HEK293 (cell line): ENCODE results near the gene CRTC2.

Experiments used
- CTCF ChIA-PET: fragments of 350-600 bp; formaldehyde crosslinking; extraction: SDS; loops from one replicate; lab custom pipeline; 2021; ENCODE audit warnings: antibody characterized with exemption; lab: Yijun Ruan, JAX
- POLR2A ChIA-PET: fragments of 300-600 bp; formaldehyde crosslinking; extraction: SDS; loops from one replicate; lab custom pipeline; 2020; ENCODE audit warnings: antibody characterized with exemption, inconsistent platforms; lab: Yijun Ruan, JAX
- H3K27ac ChIP-seq: fragments of 200-500 bp; sonication (Bioruptor generic); 2 replicates; pipeline ENCODE4 v1.5.1; 2014; ENCODE audit warnings: low read depth, low read length, control low read depth, inconsistent platforms; ENCODE audit errors: extremely low read depth
- H3K36me3 ChIP-seq, 2 experiments: fragments of 200-500 bp in 1 of 2; sonication (Bioruptor generic) in 1 of 2; 1 replicate in 1 of 2; 2 replicates in 1 of 2; pipeline ENCODE4 v1.5.1; 2014 to 2017; ENCODE audit warnings: inconsistent platforms in 2 of 2, low read length in 2 of 2; ENCODE audit not compliant: control insufficient read depth in 2 of 2, insufficient read depth in 1 of 2
- H3K4me1 ChIP-seq: fragments of 200-500 bp; sonication (Bioruptor generic); 2 replicates; pipeline ENCODE4 v1.5.1; 2014; ENCODE audit warnings: mild to moderate bottlenecking, low read length, inconsistent platforms; ENCODE audit not compliant: control insufficient read depth, insufficient read depth
- H3K4me3 ChIP-seq: 2 replicates; pipeline ENCODE4 v1.5.1; 2011; ENCODE audit warnings: low read depth, mild to moderate bottlenecking, control low read depth, low read length, moderate library complexity
- H3K9me3 ChIP-seq: fragments of 200-500 bp; sonication (Bioruptor generic); 2 replicates; pipeline ENCODE4 v1.5.1; 2014; ENCODE audit warnings: low read depth, low read length, inconsistent platforms; ENCODE audit not compliant: control insufficient read depth, insufficient read depth
- GLI2 ChIP-seq: fragments of 450-650 bp; formaldehyde crosslinking; IDR thresholded peaks from 2 replicates; pipeline ENCODE4; 2017; ENCODE audit warnings: missing biosample characterization, missing genetic modification characterization, low read depth, borderline replicate concordance
- IKZF3 ChIP-seq: fragments of 450-650 bp; IDR thresholded peaks from 2 replicates; pipeline ENCODE4 v1.5.0; 2018; ENCODE audit warnings: missing biosample characterization, mild to moderate bottlenecking, missing genetic modification characterization, moderate library complexity
- KLF9 ChIP-seq: fragments of 450-650 bp; formaldehyde crosslinking; IDR thresholded peaks from 2 replicates; pipeline ENCODE4 v1.5.1; 2016; ENCODE audit warnings: missing biosample characterization, missing genetic modification characterization, low read depth
- PATZ1 ChIP-seq: fragments of 450-650 bp; formaldehyde crosslinking; IDR thresholded peaks from 2 replicates; pipeline ENCODE4 v1.5.1; 2016; ENCODE audit warnings: missing biosample characterization, missing genetic modification characterization
- REPIN1 ChIP-seq: fragments of 450-650 bp; formaldehyde crosslinking; IDR thresholded peaks from 2 replicates; pipeline ENCODE4 v1.5.1; 2017; ENCODE audit warnings: missing biosample characterization, missing genetic modification characterization, low read depth
- SCRT2 ChIP-seq: fragments of 450-650 bp; formaldehyde crosslinking; IDR thresholded peaks from 2 replicates; pipeline ENCODE4 v1.5.1; 2016; ENCODE audit warnings: missing biosample characterization, missing genetic modification characterization
- WT1 ChIP-seq: fragments of 450-650 bp; formaldehyde crosslinking; IDR thresholded peaks from 2 replicates; pipeline ENCODE4 v1.5.1; 2016; ENCODE audit warnings: missing biosample characterization, missing genetic modification characterization
- ZBTB11 ChIP-seq: fragments of 450-650 bp; formaldehyde crosslinking; conservative IDR thresholded peaks from 2 replicates; pipeline ENCODE4 v1.5.1; 2016; ENCODE audit warnings: low read depth, missing biosample characterization, missing genetic modification characterization
- ZFP3 ChIP-seq: fragments of 450-650 bp; formaldehyde crosslinking; IDR thresholded peaks from 2 replicates; pipeline ENCODE4 v1.5.1; 2016; ENCODE audit warnings: low read depth, missing biosample characterization, missing genetic modification characterization
- ZNF133 ChIP-seq: fragments of 450-650 bp; formaldehyde crosslinking; IDR thresholded peaks from 2 replicates; pipeline ENCODE4 v1.5.1; 2016; ENCODE audit warnings: missing biosample characterization, missing genetic modification characterization
- ZNF155 ChIP-seq: fragments of 450-650 bp; formaldehyde crosslinking; IDR thresholded peaks from 2 replicates; pipeline ENCODE4 v1.5.1; 2016; ENCODE audit warnings: missing biosample characterization, missing genetic modification characterization
- ZNF169 ChIP-seq: fragments of 450-650 bp; formaldehyde crosslinking; IDR thresholded peaks from 2 replicates; pipeline ENCODE4 v1.5.1; 2016; ENCODE audit warnings: missing biosample characterization, missing genetic modification characterization
- ZNF211 ChIP-seq: fragments of 450-650 bp; formaldehyde crosslinking; IDR thresholded peaks from 2 replicates; pipeline ENCODE4 v1.5.1; 2016; ENCODE audit warnings: low read depth, missing biosample characterization, missing genetic modification characterization
- ZNF324 ChIP-seq: fragments of 450-650 bp; formaldehyde crosslinking; IDR thresholded peaks from 2 replicates; pipeline ENCODE4 v1.5.1; 2016; ENCODE audit warnings: missing biosample characterization, missing genetic modification characterization
- ZNF362 ChIP-seq: fragments of 450-650 bp; formaldehyde crosslinking; IDR thresholded peaks from 2 replicates; pipeline ENCODE4 v1.5.1; 2016; ENCODE audit warnings: missing biosample characterization, missing genetic modification characterization
- ZNF449 ChIP-seq: fragments of 450-650 bp; formaldehyde crosslinking; IDR thresholded peaks from 2 replicates; pipeline ENCODE4 v1.5.1; 2017; ENCODE audit warnings: missing biosample characterization, mild to moderate bottlenecking, missing genetic modification characterization, moderate library complexity
- ZNF513 ChIP-seq: fragments of 450-650 bp; IDR thresholded peaks from 2 replicates; pipeline ENCODE4 v1.5.1; 2018; ENCODE audit warnings: missing biosample characterization, missing genetic modification characterization
- ZNF514 ChIP-seq: fragments of 450-650 bp; formaldehyde crosslinking; IDR thresholded peaks from 2 replicates; pipeline ENCODE4 v1.5.1; 2016; ENCODE audit warnings: missing biosample characterization, missing genetic modification characterization
- ZNF639 ChIP-seq: fragments of 450-650 bp; formaldehyde crosslinking; IDR thresholded peaks from 2 replicates; pipeline ENCODE4 v1.5.1; 2016; ENCODE audit warnings: missing biosample characterization, missing genetic modification characterization
- ZNF701 ChIP-seq: fragments of 450-650 bp; formaldehyde crosslinking; IDR thresholded peaks from 2 replicates; pipeline ENCODE4 v1.5.1; 2016; ENCODE audit warnings: missing biosample characterization, missing genetic modification characterization
- ZNF777 ChIP-seq: fragments of 450-650 bp; formaldehyde crosslinking; IDR thresholded peaks from 2 replicates; pipeline ENCODE4 v1.5.1; 2017; ENCODE audit warnings: missing biosample characterization, missing genetic modification characterization, borderline replicate concordance
- ZNF791 ChIP-seq: fragments of 450-650 bp; formaldehyde crosslinking; IDR thresholded peaks from 2 replicates; pipeline ENCODE4 v1.5.1; 2016; ENCODE audit warnings: missing biosample characterization, missing genetic modification characterization
- ZNF792 ChIP-seq: fragments of 450-650 bp; formaldehyde crosslinking; IDR thresholded peaks from 2 replicates; pipeline ENCODE4 v1.5.1; 2016; ENCODE audit warnings: missing biosample characterization, missing genetic modification characterization
- ZNF830 ChIP-seq: fragments of 450-650 bp; IDR thresholded peaks from 2 replicates; pipeline ENCODE4 v1.5.0; 2018; ENCODE audit warnings: missing biosample characterization, missing genetic modification characterization, low read depth, mild to moderate bottlenecking, moderate library complexity
- ZNF843 ChIP-seq: fragments of 450-650 bp; formaldehyde crosslinking; IDR thresholded peaks from 2 replicates; pipeline ENCODE4 v1.5.1; 2016; ENCODE audit warnings: missing biosample characterization, missing genetic modification characterization

The CRTC2 gene

GRCh38 chr1:153958111-153958960 lies at the start of gene CRTC2:
Gene CRTC2, minus strand, starts transcription at chr1:153958612. Its CDS starts 115 bp downstream, at chr1:153958497.
- Histone ChIP-seq H3K4me1 (peaks cover 13% of the 10 kb centered on the region; the same call in 1 of the 2 replicates), H3K4me3 (peak within 1 kb of the TSS; percentile 89), H3K9me3 (no peaks in the 10 kb centered on the region), H3K27ac (peak within 1 kb of the TSS; percentile 90), H3K36me3 (peaks cover 0 to 54% of the 10 kb centered on the region in 2 experiments; a peak in 2 of 3 replicates)
- ChIA-PET CTCF (interaction anchor here (0.6 to 1.3 kb wide), 5 partner anchors 11 to 1938 kb away, joined by 3 to 4 read pairs (median 3); partner anchors contain the start of genes DENND4B and RAB13), POLR2A (interaction anchor here (0.6 to 2.0 kb wide), 13 partner anchors 9 to 367 kb away, joined by 3 to 32 read pairs (median 5); partner anchors contain the start of genes ATP8B2, CREB3L4, DENND4B and JTB)
- TF ChIP-seq ZNF777 (tag by site-specific recombination) (0 out of 2 replicates have a peak, but pooled peaks have one; percentile 53), ZNF843 (tag by site-specific recombination) (peak; percentile 29; the same call in 1 of the 2 replicates), ZNF639 (no peak), ZNF791 (no peak), ZNF830 (tag by site-specific recombination) (no peak), ZNF324 (tag by site-specific recombination) (peak; percentile 87; the same call in 1 of the 2 replicates), REPIN1 (tag by site-specific recombination) (no peak), KLF9 (peak; percentile 95), ZNF362 (tag by site-specific recombination) (no peak), ZNF514 (no peak), ZNF701 (tag by site-specific recombination) (no peak), ZNF792 (tag by site-specific recombination) (peak; percentile 78; the same call in 1 of the 2 replicates), ZNF211 (tag by site-specific recombination) (no peak), ZNF155 (tag by site-specific recombination) (no peak), ZBTB11 (tag by site-specific recombination) (peak; percentile 80), ZNF449 (tag by site-specific recombination) (peak; percentile 32), WT1 (peak; percentile 95), PATZ1 (tag by site-specific recombination) (peak; percentile 84), ZFP3 (tag by site-specific recombination) (no peak), ZNF133 (tag by site-specific recombination) (no peak), ZNF513 (0 out of 2 replicates have a peak, but pooled peaks have one; percentile 27), GLI2 (no peak), IKZF3 (peak; percentile 22; the same call in 1 of the 2 replicates), ZNF169 (tag by site-specific recombination) (no peak), SCRT2 (tag by site-specific recombination) (peak; percentile 100)
